K562 (cell line): ENCODE data around the gene ARFGEF3. TPM values are rescaled to one million over a fixed set of nuclear protein-coding genes. Genes with fewer than 3 reads are reported as not detected.

Experiments used
- ARID1B ChIP-seq: fragments of 450-650 bp; IDR thresholded peaks from 2 replicates; pipeline ENCODE4 v1.6.1; 2016; ENCODE audit warnings: antibody characterized with exemption, mild to moderate bottlenecking, inconsistent platforms
- CBFA2T2 ChIP-seq: fragments of 450-650 bp; conservative IDR thresholded peaks from 2 replicates; pipeline ENCODE4 v1.6.1; 2017; ENCODE audit warnings: mild to moderate bottlenecking
- CHD1 ChIP-seq: fragments of 200-600 bp; sonication (generic); IDR thresholded peaks from one replicate; pipeline ENCODE4 v1.6.1; 2012; ENCODE audit warnings: mild to moderate bottlenecking, moderate library complexity, low read length, inconsistent platforms
- CREB1 ChIP-seq, 2 experiments: sonication (generic) in 1 of 2; formaldehyde crosslinking in 1 of 2; IDR thresholded peaks; 2 replicates each; pipeline versions ENCODE4 v1.6.1 to v1.8.0; 2012 to 2022; ENCODE audit warnings: inconsistent platforms in 1 of 2, mild to moderate bottlenecking in 1 of 2, missing genetic modification reagents in 1 of 2, moderate library complexity in 1 of 2
- EWSR1 ChIP-seq: fragments of 450-650 bp; IDR thresholded peaks from 2 replicates; pipeline ENCODE4 v1.6.1; 2018; ENCODE audit warnings: borderline replicate concordance, mild to moderate bottlenecking, low read depth, moderate library complexity; ENCODE audit not compliant: partially characterized antibody
- FOSL1 ChIP-seq: fragments of 200-800 bp; sonication (Bioruptor generic); conservative IDR thresholded peaks from 2 replicates; pipeline ENCODE4 v1.6.1; 2016; ENCODE audit warnings: missing genetic modification characterization, missing compliant biosample characterization
- JUND ChIP-seq, 2 experiments: IDR thresholded peaks; 2 replicates in 1 of 2; 3 replicates in 1 of 2; pipeline ENCODE4 v1.6.1; 2011; ENCODE audit warnings: borderline replicate concordance in 2 of 2, low read depth in 2 of 2, low read length in 2 of 2, improper control_type of control experiment in 1 of 2, missing biosample characterization in 1 of 2, missing genetic modification characterization in 1 of 2, missing genetic modification reagents in 1 of 2
- NCOR1 ChIP-seq: fragments of 450-650 bp; IDR thresholded peaks from 2 replicates; pipeline ENCODE4 v1.6.1; 2016; ENCODE audit warnings: mild to moderate bottlenecking, moderate library complexity
- POLR3A ChIP-seq: IDR thresholded peaks from 2 replicates; pipeline ENCODE4 v1.6.1; 2011; ENCODE audit warnings: borderline replicate concordance, mild to moderate bottlenecking, moderate library complexity; ENCODE audit not compliant: insufficient read length, insufficient read depth; ENCODE audit errors: extremely low read depth
- STAT5A ChIP-seq: IDR thresholded peaks from 2 replicates; pipeline ENCODE4 v1.6.1; 2012; ENCODE audit warnings: low read length, inconsistent platforms, borderline replicate concordance
- TCF3 ChIP-seq: sonication (generic); formaldehyde crosslinking; IDR thresholded peaks from 2 replicates; pipeline ENCODE4 v1.4.0; 2020; ENCODE audit warnings: mild to moderate bottlenecking, missing genetic modification reagents
- TEAD4 ChIP-seq, 2 experiments: sonication (generic) in 1 of 2; formaldehyde crosslinking in 1 of 2; IDR thresholded peaks; 2 replicates each; pipeline versions ENCODE4 v1.6.1 to v1.8.0; 2012 to 2022; ENCODE audit warnings: borderline replicate concordance in 1 of 2, inconsistent platforms in 1 of 2, low read length in 1 of 2, mild to moderate bottlenecking in 1 of 2, missing genetic modification reagents in 1 of 2
- ZBTB1 ChIP-seq: sonication (generic); formaldehyde crosslinking; IDR thresholded peaks from 2 replicates; pipeline ENCODE4 v1.8.1; 2023; ENCODE audit warnings: missing genetic modification reagents, low read depth, mild to moderate bottlenecking, borderline replicate concordance
- ZFP36 ChIP-seq: fragments of 150-350 bp; IDR thresholded peaks from 2 replicates; pipeline ENCODE4 v1.6.1; 2018; ENCODE audit warnings: low read length, low read depth; ENCODE audit not compliant: partially characterized antibody
- ZNF584 ChIP-seq: fragments of 200-800 bp; sonication (Bioruptor generic); IDR thresholded peaks from 2 replicates; pipeline ENCODE4 v1.6.1; 2016; ENCODE audit warnings: low read depth, mild to moderate bottlenecking, missing genetic modification characterization, missing compliant biosample characterization
- polyA plus RNA-seq, 8 experiments: library from polyadenylated mRNA; depleted of rRNA in 4 of 8; stranded (reverse) in 5 of 8; unstranded in 3 of 8; fragments of >200 nt; fragmentation: Nextera tagmentation in 2 of 8; fragmentation: Illumina TruSeq in 1 of 8; extraction: Ambion mirVana in 2 of 8; extraction: Trizol in 1 of 8; gene quantifications; 2 replicates each; pipeline versions ENCODE4 v1.2.1 to v1.2.3, GENCODE V29; 2011 to 2014; ENCODE audit warnings: inconsistent platforms in 1 of 8, missing spikeins in 1 of 8
- total RNA-seq, 7 experiments: library from RNA; depleted of rRNA in 6 of 7; stranded (reverse); fragments of >200 nt in 6 of 7; fragmentation: Illumina TruSeq in 2 of 7; extraction: Trizol in 2 of 7; gene quantifications; 2 replicates each; pipeline versions ENCODE4 v1.2.1 to v1.2.3, GENCODE V29; 2011 to 2021; ENCODE audit warnings: low replicate concordance in 1 of 7
- TF ChIP-seq, protein P1 (sequence below): fragments of 450-650 bp; IDR thresholded peaks from 2 replicates; pipeline ENCODE4 v1.7.0; 2016; ENCODE audit warnings: borderline replicate concordance
- TF ChIP-seq, protein P2 (sequence below): IDR thresholded peaks from 2 replicates; pipeline ENCODE4 v1.6.1; 2012; ENCODE audit warnings: low read depth, low read length, improper control_type of control experiment, borderline replicate concordance
- TF ChIP-seq, protein P3 (sequence below): fragments of 150-350 bp; IDR thresholded peaks from 2 replicates; pipeline ENCODE4 v1.6.1; 2014; ENCODE audit warnings: low read depth, mild to moderate bottlenecking, low read length, borderline replicate concordance

ARFGEF3 gene
- total and polyA plus RNA-seq, 9 of the 15 experiments (the other 6 are each of a cell fraction or from before 2014, with no cell fraction given), result under 0.01 to 0.02 TPM; not detected in 7

DNA sequence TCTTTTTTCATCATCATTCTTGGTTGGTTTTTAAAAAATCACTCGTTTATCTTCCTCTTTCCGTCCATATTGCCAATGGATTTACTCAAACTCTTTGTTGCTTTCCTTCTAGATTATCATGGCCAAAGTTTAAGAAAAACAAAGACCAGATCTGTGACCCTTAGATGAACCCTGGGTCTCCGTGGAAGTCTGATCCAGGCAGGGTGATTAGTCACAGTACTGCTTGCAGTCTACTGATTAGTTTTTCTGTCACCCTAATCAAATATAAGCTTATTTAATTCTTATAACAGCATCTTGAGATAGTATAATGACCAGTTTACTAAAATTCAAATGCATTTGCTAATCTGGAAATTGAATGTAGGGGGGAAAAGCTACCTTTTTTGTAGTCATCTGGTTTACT lies 210.0 kb downstream of the ARFGEF3 start (continued):
- TF ChIP-seq POLR3A (no peak), JUND (IDR thresholded peaks at IDR 0.05; ENCODE audit: borderline replicate concordance, low read depth, low read length) (peak; percentile 73), JUND (tag; IDR thresholded peaks at IDR 0.05; ENCODE audit: borderline replicate concordance, low read depth, low read length) (peak; percentile 50; the same call in 1 of the 3 replicates), STAT5A (0 out of 2 replicates have a peak, but pooled peaks have one; percentile 27), CHD1 (no peak), ZNF584 (CRISPR knock-in tag) (no peak), EWSR1 (no peak), CREB1 (IDR thresholded peaks at IDR 0.05) (no peak), CREB1 (CRISPR knock-in tag; IDR thresholded peaks at IDR 0.05) (no peak), FOSL1 (tag) (peak; percentile 82), ZFP36 (no peak), TEAD4 (IDR thresholded peaks at IDR 0.05; ENCODE audit: low read length) (peak; percentile 82), TEAD4 (CRISPR knock-in tag; IDR thresholded peaks at IDR 0.05; ENCODE audit: borderline replicate concordance) (no peak), CBFA2T2 (peak; percentile 68), TCF3 (CRISPR knock-in tag) (peak; percentile 51), ZBTB1 (no peak), NCOR1 (peak; percentile 68; the same call in 1 of the 2 replicates), ARID1B (peak; percentile 82)
- TF ChIP-seq, protein P1, sequence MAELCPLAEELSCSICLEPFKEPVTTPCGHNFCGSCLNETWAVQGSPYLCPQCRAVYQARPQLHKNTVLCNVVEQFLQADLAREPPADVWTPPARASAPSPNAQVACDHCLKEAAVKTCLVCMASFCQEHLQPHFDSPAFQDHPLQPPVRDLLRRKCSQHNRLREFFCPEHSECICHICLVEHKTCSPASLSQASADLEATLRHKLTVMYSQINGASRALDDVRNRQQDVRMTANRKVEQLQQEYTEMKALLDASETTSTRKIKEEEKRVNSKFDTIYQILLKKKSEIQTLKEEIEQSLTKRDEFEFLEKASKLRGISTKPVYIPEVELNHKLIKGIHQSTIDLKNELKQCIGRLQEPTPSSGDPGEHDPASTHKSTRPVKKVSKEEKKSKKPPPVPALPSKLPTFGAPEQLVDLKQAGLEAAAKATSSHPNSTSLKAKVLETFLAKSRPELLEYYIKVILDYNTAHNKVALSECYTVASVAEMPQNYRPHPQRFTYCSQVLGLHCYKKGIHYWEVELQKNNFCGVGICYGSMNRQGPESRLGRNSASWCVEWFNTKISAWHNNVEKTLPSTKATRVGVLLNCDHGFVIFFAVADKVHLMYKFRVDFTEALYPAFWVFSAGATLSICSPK, result no peak
- TF ChIP-seq, protein P2, sequence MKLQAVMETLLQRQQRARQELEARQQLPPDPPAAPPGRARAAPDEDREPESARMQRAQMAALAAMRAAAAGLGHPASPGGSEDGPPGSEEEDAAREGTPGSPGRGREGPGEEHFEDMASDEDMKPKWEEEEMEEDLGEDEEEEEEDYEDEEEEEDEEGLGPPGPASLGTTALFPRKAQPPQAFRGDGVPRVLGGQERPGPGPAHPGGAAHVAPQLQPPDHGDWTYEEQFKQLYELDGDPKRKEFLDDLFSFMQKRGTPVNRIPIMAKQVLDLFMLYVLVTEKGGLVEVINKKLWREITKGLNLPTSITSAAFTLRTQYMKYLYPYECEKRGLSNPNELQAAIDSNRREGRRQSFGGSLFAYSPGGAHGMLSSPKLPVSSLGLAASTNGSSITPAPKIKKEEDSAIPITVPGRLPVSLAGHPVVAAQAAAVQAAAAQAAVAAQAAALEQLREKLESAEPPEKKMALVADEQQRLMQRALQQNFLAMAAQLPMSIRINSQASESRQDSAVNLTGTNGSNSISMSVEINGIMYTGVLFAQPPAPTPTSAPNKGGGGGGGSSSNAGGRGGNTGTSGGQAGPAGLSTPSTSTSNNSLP, result peak; percentile 60; the same call in 1 of the 2 replicates
- TF ChIP-seq, protein P3, sequence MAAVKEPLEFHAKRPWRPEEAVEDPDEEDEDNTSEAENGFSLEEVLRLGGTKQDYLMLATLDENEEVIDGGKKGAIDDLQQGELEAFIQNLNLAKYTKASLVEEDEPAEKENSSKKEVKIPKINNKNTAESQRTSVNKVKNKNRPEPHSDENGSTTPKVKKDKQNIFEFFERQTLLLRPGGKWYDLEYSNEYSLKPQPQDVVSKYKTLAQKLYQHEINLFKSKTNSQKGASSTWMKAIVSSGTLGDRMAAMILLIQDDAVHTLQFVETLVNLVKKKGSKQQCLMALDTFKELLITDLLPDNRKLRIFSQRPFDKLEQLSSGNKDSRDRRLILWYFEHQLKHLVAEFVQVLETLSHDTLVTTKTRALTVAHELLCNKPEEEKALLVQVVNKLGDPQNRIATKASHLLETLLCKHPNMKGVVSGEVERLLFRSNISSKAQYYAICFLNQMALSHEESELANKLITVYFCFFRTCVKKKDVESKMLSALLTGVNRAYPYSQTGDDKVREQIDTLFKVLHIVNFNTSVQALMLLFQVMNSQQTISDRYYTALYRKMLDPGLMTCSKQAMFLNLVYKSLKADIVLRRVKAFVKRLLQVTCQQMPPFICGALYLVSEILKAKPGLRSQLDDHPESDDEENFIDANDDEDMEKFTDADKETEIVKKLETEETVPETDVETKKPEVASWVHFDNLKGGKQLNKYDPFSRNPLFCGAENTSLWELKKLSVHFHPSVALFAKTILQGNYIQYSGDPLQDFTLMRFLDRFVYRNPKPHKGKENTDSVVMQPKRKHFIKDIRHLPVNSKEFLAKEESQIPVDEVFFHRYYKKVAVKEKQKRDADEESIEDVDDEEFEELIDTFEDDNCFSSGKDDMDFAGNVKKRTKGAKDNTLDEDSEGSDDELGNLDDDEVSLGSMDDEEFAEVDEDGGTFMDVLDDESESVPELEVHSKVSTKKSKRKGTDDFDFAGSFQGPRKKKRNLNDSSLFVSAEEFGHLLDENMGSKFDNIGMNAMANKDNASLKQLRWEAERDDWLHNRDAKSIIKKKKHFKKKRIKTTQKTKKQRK, result no peak
